ENCODE results near the gene SKIDA1. TPM values are rescaled to one million over a fixed set of nuclear protein-coding genes. Genes with fewer than 3 reads are reported as not detected.
A peak's percentile ranks its signal among the peaks of the same experiment; 100 is the strongest.

SKIDA1 gene
- total RNA-seq, 3 donors from 2014 or later (not counting 1 experiment from before 2014, with no cell fraction given), result not detected

DNA sequence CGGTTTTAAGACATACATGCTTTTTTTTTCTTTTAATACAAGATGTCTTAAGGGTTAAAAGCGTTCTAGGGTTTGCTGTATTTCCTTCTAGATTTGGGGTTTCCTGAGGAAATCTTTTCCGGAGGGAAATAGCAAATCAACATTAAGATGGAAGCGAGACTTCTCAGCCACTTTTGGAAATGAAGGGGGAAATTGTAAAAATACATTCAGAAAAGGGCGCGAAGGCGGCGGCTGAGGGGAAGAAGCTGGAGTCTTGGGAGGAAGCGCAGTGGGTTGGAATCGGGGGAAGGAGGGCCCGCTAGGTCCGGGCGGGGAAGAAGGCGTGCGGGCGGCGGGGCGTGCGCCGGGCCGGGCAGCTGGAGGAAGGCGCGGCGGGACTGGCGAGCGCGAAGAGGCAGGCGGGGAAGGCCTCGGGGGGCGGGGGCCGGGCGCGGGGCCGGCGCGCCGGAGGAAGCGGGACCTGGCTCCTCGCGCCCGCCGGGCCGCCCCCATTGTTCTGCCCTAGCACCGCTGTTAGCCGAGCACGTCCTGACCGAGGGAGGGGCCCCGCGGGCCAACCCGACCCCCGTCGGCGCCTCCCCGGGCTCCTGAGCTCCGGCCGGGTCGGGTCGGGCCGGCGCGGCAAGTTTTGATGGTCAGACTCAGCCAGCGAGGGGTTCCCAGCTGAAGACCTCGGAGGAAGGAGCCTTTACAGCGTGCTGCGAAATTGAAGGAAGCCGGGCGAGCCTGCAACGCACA is 1.5 kb upstream of the SKIDA1 start:
- no peaks in the 10 kb centered on the region for H3K36me3 ChIP-seq (ENCODE audit: control insufficient read depth, insufficient read depth, low read length)
- Mint-ChIP-seq H3K36me3 (peaks cover 5% of the 10 kb centered on the region), H3K4me1 (peaks cover 20 to 26% of the 10 kb centered on the region in 2 donors), H3K27me3 (ENCODE audit: low read depth in 2 of 2) (peaks cover 38 to 66% of the 10 kb centered on the region in 2 donors), H3K4me3 (peak overlapping the region; percentile 95), H3K9me3 (no peaks in the 10 kb centered on the region), H3K27ac (peak overlapping the region; percentile 79 to 89)
- H3K9me3 ChIP-seq (ENCODE audit: control insufficient read depth, insufficient read depth, low read length), result no peaks in the 10 kb centered on the region
- TF ChIP-seq, protein P1, sequence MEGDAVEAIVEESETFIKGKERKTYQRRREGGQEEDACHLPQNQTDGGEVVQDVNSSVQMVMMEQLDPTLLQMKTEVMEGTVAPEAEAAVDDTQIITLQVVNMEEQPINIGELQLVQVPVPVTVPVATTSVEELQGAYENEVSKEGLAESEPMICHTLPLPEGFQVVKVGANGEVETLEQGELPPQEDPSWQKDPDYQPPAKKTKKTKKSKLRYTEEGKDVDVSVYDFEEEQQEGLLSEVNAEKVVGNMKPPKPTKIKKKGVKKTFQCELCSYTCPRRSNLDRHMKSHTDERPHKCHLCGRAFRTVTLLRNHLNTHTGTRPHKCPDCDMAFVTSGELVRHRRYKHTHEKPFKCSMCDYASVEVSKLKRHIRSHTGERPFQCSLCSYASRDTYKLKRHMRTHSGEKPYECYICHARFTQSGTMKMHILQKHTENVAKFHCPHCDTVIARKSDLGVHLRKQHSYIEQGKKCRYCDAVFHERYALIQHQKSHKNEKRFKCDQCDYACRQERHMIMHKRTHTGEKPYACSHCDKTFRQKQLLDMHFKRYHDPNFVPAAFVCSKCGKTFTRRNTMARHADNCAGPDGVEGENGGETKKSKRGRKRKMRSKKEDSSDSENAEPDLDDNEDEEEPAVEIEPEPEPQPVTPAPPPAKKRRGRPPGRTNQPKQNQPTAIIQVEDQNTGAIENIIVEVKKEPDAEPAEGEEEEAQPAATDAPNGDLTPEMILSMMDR (IDR thresholded peaks at IDR 0.05), result no peak
- peak overlapping the region; percentile 78 for H3K27ac ChIP-seq (ENCODE audit: low read length)
- H3K4me1 ChIP-seq (ENCODE audit: control insufficient read depth, insufficient read depth, low read length), result peaks cover 23% of the 10 kb centered on the region
- H3K4me3 ChIP-seq (ENCODE audit: low read length), result peak overlapping the region; percentile 75
- ATAC-seq (peak; percentile 29 to 50 (median 30)), DNase-seq (peak; percentile 43 to 62)
- under 1% methylated on average over 67 of the region's 68 CpGs for WGBS (ENCODE audit: insufficient coverage)
- intact Hi-C loops (cut with micrococcal nuclease), result no loop called here
- H3K27me3 ChIP-seq (ENCODE audit: control insufficient read depth, insufficient read depth, low read length), result peaks cover 26% of the 10 kb centered on the region

DNA sequence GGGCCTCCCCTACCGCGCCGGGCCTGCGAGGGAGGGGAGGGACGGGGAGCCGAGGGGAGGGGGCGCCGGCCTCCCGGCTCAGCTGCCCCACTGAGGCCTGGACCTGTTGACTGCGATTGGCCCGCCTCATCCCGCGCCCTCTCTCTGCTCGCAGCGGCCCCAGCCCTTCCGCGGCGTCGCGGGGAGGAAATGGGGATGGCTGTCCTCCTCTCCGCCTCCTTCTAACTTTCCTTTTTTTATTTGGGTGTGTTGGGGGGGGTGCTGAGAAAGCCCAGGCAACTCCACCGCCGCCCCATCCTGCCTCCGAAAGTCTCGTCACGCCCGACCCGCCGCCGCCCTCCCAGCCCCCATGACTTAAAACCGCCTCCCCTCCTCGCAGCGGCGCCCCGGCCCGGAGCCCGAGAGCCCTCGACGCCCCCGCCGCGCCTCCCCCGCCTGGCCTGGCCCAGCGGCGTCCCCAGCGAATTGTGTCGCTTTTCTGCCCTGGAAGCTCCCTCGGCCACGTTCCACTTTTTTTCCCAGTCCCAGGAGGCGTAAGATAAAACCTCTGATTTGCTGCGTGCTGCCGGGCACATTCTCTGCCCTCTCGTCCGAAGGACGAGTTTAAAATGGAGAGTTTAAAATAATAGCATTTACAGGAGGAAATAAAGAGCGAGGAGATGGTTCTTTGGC is 842 bp upstream of the SKIDA1 start:
- under 1% methylated on average over 54 of the region's 56 CpGs for WGBS (ENCODE audit: insufficient coverage)
- H3K27me3 Mint-ChIP-seq (ENCODE audit: low read depth in 2 of 2), result peaks cover 42 to 72% of the 10 kb centered on the region in 2 donors
- peaks cover 23% of the 10 kb centered on the region for H3K4me1 ChIP-seq (ENCODE audit: control insufficient read depth, insufficient read depth, low read length)
- no peaks in the 10 kb centered on the region for H3K9me3 Mint-ChIP-seq
- H3K4me3 Mint-ChIP-seq, result peak overlapping the region; percentile 95
- peak overlapping the region; percentile 75 for H3K4me3 ChIP-seq (ENCODE audit: low read length)
- intact Hi-C loops (cut with micrococcal nuclease), result no loop called here
- peaks cover 20 to 26% of the 10 kb centered on the region in 2 donors for H3K4me1 Mint-ChIP-seq
- peak overlapping the region; percentile 79 to 89 for H3K27ac Mint-ChIP-seq
- TF ChIP-seq, protein P1 (IDR thresholded peaks at IDR 0.05), result no peak
- no peaks in the 10 kb centered on the region for H3K9me3 ChIP-seq (ENCODE audit: control insufficient read depth, insufficient read depth, low read length)
- no peaks in the 10 kb centered on the region for H3K36me3 ChIP-seq (ENCODE audit: control insufficient read depth, insufficient read depth, low read length)
- H3K27ac ChIP-seq (ENCODE audit: low read length), result peak overlapping the region; percentile 78
- ATAC-seq (peak; percentile 40 to 48 (median 43)), DNase-seq (peak; percentile 28 to 74)
- H3K27me3 ChIP-seq (ENCODE audit: control insufficient read depth, insufficient read depth, low read length), result peaks cover 32% of the 10 kb centered on the region
- H3K36me3 Mint-ChIP-seq, result peaks cover 5% of the 10 kb centered on the region

DNA sequence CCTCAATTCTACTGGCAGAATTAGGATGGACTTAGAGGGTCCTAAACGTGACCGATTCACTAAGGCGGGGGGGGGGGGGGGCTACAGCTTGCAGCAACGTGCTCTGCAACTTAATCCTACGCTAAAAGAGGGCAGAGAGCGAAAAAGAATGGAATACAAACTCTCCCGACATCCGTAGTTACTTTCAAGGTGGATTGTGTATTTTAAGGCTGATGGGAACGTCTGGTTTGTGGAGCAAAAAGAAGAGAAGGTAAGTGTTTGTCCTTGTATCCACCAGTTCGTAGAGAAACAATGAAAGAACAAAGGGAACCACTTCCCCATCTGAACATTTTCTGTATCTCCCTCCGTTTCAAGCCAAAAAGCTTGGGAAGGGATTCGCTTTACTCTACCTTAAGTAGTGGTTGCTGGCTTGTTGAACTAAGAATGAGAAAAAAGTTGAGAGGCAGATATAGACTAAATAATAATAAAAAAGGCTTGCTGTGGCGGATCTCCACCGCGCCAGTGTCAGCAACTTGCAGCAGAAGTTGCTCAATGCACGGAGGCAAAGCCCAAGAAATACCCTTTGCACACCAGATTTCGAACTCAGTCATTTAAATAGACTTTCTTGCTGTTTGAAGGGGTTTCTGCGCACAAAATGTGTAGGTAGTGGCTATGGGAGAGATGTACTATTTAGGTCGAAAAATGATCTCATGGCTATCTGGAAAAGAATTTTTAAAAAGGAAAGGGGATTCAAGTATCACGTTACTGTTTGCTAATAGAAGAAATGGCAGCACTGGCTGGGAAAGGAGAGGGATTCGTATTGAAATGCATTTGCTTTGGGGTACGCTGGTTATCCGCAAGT is 736 bp downstream of the SKIDA1 start:
- no peaks in the 10 kb centered on the region for H3K9me3 Mint-ChIP-seq
- DNase-seq (peak in 1 of 2 donors; percentile 43), ATAC-seq (no peak)
- Histone ChIP-seq H3K9me3 (ENCODE audit: control insufficient read depth, insufficient read depth, low read length) (no peaks in the 10 kb centered on the region), H3K4me3 (ENCODE audit: low read length) (peak overlapping the region; percentile 75), H3K27ac (ENCODE audit: low read length) (no peak overlapping the region), H3K36me3 (ENCODE audit: control insufficient read depth, insufficient read depth, low read length) (no peaks in the 10 kb centered on the region), H3K4me1 (ENCODE audit: control insufficient read depth, insufficient read depth, low read length) (peaks cover 27% of the 10 kb centered on the region), H3K27me3 (ENCODE audit: control insufficient read depth, insufficient read depth, low read length) (peaks cover 46% of the 10 kb centered on the region)
- peak overlapping the region; percentile 62 to 89 for H3K27ac Mint-ChIP-seq
- peak overlapping the region; percentile 92 for H3K4me3 Mint-ChIP-seq
- intact Hi-C loops (cut with micrococcal nuclease), result loop anchor here (5.0 kb wide), 1 partner anchor 703 kb away; no protein-coding TSS in a partner anchor
- H3K4me1 Mint-ChIP-seq, result peaks cover 31 to 34% of the 10 kb centered on the region in 2 donors
- TF ChIP-seq, protein P1 (IDR thresholded peaks at IDR 0.05), result no peak
- H3K36me3 Mint-ChIP-seq, result peaks cover 5% of the 10 kb centered on the region
- H3K27me3 Mint-ChIP-seq (ENCODE audit: low read depth in 2 of 2), result peaks cover 55 to 88% of the 10 kb centered on the region in 2 donors
- 31% methylated on average over 15 of the region's 23 CpGs for WGBS (ENCODE audit: insufficient coverage)
